IMR-90 (cell line): ENCODE results near the gene WNT2B.

Experiments used
- CEBPB ChIP-seq: IDR thresholded peaks from 2 replicates; pipeline ENCODE4 v1.6.1; 2012; ENCODE audit warnings: low read depth, low read length, improper control_type of control experiment
- CHD1 ChIP-seq: IDR thresholded peaks from 2 replicates; pipeline ENCODE4 v1.6.1; 2012; ENCODE audit warnings: low read depth, low read length, improper control_type of control experiment
- CTCF ChIP-seq: conservative IDR thresholded peaks from 2 replicates; pipeline ENCODE4 v1.5.1; 2012; ENCODE audit warnings: mild to moderate bottlenecking, low read depth, low read length, improper control_type of control experiment
- FOS ChIP-seq: fragments of 150-350 bp; IDR thresholded peaks from 2 replicates; pipeline ENCODE4 v1.6.1; 2016; ENCODE audit warnings: low read depth, low read length
- MAFK ChIP-seq: IDR thresholded peaks from 2 replicates; pipeline ENCODE4 v1.6.1; 2012; ENCODE audit warnings: low read depth, low read length, improper control_type of control experiment
- NFE2L2 ChIP-seq: fragments of 150-350 bp; IDR thresholded peaks from 2 replicates; pipeline ENCODE4 v1.6.1; 2016; ENCODE audit warnings: low read depth, mild to moderate bottlenecking, low read length
- POLR2A ChIP-seq: IDR thresholded peaks from 2 replicates; pipeline ENCODE4 v1.6.1; 2012; ENCODE audit warnings: mild to moderate bottlenecking, low read depth, low read length
- RAD21 ChIP-seq: IDR thresholded peaks from 2 replicates; pipeline ENCODE4 v1.6.1; 2012; ENCODE audit warnings: low read length, improper control_type of control experiment
- RCOR1 ChIP-seq: IDR thresholded peaks from 2 replicates; pipeline ENCODE4 v1.6.1; 2012; ENCODE audit warnings: mild to moderate bottlenecking, low read length, improper control_type of control experiment; ENCODE audit not compliant: insufficient replicate concordance
- RFX5 ChIP-seq: IDR thresholded peaks from 2 replicates; pipeline ENCODE4 v1.8.0; 2012; ENCODE audit warnings: low read depth, mild to moderate bottlenecking, low read length, moderate library complexity
- SMC3 ChIP-seq: fragments of 150-350 bp; IDR thresholded peaks from 2 replicates; pipeline ENCODE4 v1.6.1; 2016; ENCODE audit warnings: low read depth, mild to moderate bottlenecking, antibody characterized with exemption, low read length, moderate library complexity

- TF ChIP-seq RFX5, result no peak
- TF ChIP-seq CTCF, result no peak
- TF ChIP-seq SMC3, result no peak
- TF ChIP-seq CEBPB, result peak; percentile 47; the same call in 1 of the 2 replicates
- no peak for TF ChIP-seq NFE2L2
- TF ChIP-seq RAD21, result no peak
- TF ChIP-seq FOS, result no peak
- no peak for TF ChIP-seq MAFK
- no peak for TF ChIP-seq RCOR1
- TF ChIP-seq POLR2A, result no peak
- TF ChIP-seq CHD1, result no peak
Measured at GRCh38 chr1:112520166-112520565, 11.4 kb downstream of the WNT2B start.
